Measurements from ENCODE around the gene ARID3B.

DNA sequence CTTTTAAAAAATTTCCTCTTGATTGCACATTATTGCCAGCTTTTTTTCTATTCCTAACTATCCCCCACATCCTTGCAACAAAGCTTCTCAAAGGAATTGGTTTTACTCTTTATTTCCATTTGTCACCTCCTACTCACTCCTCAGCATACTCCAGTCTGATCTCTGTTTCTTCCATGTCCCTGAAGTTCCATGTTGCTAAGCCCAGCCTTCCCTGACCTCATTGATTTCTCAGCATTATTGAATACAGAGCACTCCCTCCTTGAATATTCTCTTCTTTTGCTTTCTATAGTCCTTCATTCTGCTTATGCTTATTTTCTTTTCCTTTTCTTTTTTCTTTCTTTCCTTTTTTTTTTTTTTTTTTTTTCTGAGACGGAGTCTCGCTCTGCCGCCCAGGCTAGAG is 10.7 kb downstream of the ARID3B start:
- TF ChIP-seq, protein P1, sequence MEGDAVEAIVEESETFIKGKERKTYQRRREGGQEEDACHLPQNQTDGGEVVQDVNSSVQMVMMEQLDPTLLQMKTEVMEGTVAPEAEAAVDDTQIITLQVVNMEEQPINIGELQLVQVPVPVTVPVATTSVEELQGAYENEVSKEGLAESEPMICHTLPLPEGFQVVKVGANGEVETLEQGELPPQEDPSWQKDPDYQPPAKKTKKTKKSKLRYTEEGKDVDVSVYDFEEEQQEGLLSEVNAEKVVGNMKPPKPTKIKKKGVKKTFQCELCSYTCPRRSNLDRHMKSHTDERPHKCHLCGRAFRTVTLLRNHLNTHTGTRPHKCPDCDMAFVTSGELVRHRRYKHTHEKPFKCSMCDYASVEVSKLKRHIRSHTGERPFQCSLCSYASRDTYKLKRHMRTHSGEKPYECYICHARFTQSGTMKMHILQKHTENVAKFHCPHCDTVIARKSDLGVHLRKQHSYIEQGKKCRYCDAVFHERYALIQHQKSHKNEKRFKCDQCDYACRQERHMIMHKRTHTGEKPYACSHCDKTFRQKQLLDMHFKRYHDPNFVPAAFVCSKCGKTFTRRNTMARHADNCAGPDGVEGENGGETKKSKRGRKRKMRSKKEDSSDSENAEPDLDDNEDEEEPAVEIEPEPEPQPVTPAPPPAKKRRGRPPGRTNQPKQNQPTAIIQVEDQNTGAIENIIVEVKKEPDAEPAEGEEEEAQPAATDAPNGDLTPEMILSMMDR (IDR thresholded peaks at IDR 0.05), result no peak
- TF ChIP-seq TCF7L2 (IDR thresholded peaks at IDR 0.05; ENCODE audit: low read depth, low read length), result no peak
- TF ChIP-seq, protein P2, sequence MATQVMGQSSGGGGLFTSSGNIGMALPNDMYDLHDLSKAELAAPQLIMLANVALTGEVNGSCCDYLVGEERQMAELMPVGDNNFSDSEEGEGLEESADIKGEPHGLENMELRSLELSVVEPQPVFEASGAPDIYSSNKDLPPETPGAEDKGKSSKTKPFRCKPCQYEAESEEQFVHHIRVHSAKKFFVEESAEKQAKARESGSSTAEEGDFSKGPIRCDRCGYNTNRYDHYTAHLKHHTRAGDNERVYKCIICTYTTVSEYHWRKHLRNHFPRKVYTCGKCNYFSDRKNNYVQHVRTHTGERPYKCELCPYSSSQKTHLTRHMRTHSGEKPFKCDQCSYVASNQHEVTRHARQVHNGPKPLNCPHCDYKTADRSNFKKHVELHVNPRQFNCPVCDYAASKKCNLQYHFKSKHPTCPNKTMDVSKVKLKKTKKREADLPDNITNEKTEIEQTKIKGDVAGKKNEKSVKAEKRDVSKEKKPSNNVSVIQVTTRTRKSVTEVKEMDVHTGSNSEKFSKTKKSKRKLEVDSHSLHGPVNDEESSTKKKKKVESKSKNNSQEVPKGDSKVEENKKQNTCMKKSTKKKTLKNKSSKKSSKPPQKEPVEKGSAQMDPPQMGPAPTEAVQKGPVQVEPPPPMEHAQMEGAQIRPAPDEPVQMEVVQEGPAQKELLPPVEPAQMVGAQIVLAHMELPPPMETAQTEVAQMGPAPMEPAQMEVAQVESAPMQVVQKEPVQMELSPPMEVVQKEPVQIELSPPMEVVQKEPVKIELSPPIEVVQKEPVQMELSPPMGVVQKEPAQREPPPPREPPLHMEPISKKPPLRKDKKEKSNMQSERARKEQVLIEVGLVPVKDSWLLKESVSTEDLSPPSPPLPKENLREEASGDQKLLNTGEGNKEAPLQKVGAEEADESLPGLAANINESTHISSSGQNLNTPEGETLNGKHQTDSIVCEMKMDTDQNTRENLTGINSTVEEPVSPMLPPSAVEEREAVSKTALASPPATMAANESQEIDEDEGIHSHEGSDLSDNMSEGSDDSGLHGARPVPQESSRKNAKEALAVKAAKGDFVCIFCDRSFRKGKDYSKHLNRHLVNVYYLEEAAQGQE (IDR thresholded peaks at IDR 0.05; ENCODE audit: insufficient read depth in 1 of 2, low read depth in 2 of 2, low read length in 1 of 2), result no peak

All from Panc1 (cell line).